Tibial nerve (tissue), 4 donors: Measurements from ENCODE around the gene MTHFD1L. TPM values are rescaled to one million over a fixed set of nuclear protein-coding genes. Genes with fewer than 3 reads are reported as not detected.

Source experiments
- DNase-seq, 2 donors: peaks; one replicate each; pipeline ENCODE4 v3.0.0-alpha.2; 2019; ENCODE audit warnings: low spot score in 2 of 2
- H3K27ac ChIP-seq, 4 donors: fragments of 200-600 bp; sonication (generic) in 3 of 4; one replicate each; pipeline ENCODE4 v1.5.1; 2017 to 2019; ENCODE audit warnings: mild to moderate bottlenecking in 1 of 4
- H3K27me3 ChIP-seq, 2 donors: fragments of 200-600 bp; sonication (generic) in 1 of 2; one replicate each; pipeline versions ENCODE4 v1.5.1 to v1.6.0; 2017 to 2019
- H3K36me3 ChIP-seq, 3 donors: fragments of 200-600 bp; sonication (generic); one replicate each; pipeline ENCODE4 v1.5.1; 2018 to 2019
- H3K4me1 ChIP-seq, 4 donors: fragments of 200-600 bp; sonication (generic) in 3 of 4; one replicate each; pipeline ENCODE4 v1.5.1; 2017 to 2019
- H3K4me3 ChIP-seq, 4 donors: fragments of 200-600 bp; sonication (generic) in 3 of 4; one replicate each; pipeline ENCODE4 v1.5.1; 2017 to 2019; ENCODE audit warnings: mild to moderate bottlenecking in 1 of 4, moderate library complexity in 1 of 4
- H3K9me3 ChIP-seq, 4 donors: fragments of 200-600 bp; sonication (generic) in 3 of 4; one replicate each; pipeline ENCODE4 v1.5.1; 2017 to 2019
- EP300 ChIP-seq, 2 donors: sonication (generic); formaldehyde crosslinking; IDR thresholded peaks; one replicate each; pipeline ENCODE4 v1.6.1; 2017; ENCODE audit warnings: antibody characterized with exemption in 2 of 2, mild to moderate bottlenecking in 1 of 2
- POLR2A ChIP-seq, 2 donors: fragments of 450-650 bp; IDR thresholded peaks; one replicate each; pipeline ENCODE4 v1.6.1; 2017; ENCODE audit warnings: antibody characterized with exemption in 2 of 2, mild to moderate bottlenecking in 2 of 2, moderate library complexity in 2 of 2
- WGBS, 2 donors: methylation state at CpG; one replicate each; pipeline ENCODE4 v1.1.5; 2018; 5-methylcytosine and 5-hydroxymethylcytosine counted together
- total RNA-seq, 4 donors: library from RNA; depleted of rRNA; stranded (reverse); fragments of >200 nt; gene quantifications; one replicate each; pipeline ENCODE4 v1.1.0, GENCODE V29; 2016
- TF ChIP-seq, protein P1 (sequence below), 5 experiments: fragments of 200-600 bp in 3 of 5; fragments of 450-650 bp in 2 of 5; sonication (generic) in 3 of 5; IDR thresholded peaks; one replicate each; pipeline ENCODE4 v1.5.1; 2016 to 2019; ENCODE audit warnings: antibody characterized with exemption in 5 of 5, mild to moderate bottlenecking in 3 of 5, moderate library complexity in 2 of 5

The MTHFD1L gene
- total RNA-seq, 4 donors from 2014 or later, result 8.4 to 35.1 (median 13.1) TPM

DNA sequence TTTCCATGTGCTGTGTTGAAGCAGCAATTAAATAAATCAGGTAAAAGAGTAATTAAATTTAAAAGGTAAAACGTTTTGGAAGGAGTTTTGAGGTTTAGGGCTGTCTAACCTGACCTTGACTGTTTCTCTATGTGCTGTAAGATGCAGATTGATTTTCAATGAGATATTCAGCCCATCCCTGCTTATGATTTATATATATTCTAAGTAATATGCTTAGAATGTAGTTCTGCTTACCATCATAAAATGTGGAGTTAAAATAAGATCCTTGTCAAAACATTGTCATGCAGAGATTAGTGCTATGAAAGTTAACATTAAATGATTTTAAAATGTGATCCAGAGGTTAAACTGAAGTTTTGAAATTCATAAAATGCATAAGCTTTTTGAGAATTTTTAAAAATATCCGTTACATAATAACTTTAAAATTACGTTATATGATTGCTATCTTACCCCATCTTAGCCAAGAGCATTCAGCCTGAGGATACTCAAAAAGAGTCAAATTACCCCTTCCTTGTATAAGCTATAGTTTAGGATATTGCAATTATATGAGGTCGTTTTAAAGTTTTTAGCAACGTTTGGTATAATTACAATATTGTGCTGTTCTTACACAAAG lies 122.5 kb downstream of the MTHFD1L start:
- Histone ChIP-seq H3K27me3 (no peaks in the 10 kb centered on the region), H3K9me3 (no peaks in the 10 kb centered on the region), H3K4me3 (no peak overlapping the region), H3K27ac (no peak overlapping the region), H3K4me1 (no peaks in the 10 kb centered on the region), H3K36me3 (no peaks in the 10 kb centered on the region)
- TF ChIP-seq EP300 (IDR thresholded peaks at IDR 0.05), result no peak
- no peak for TF ChIP-seq POLR2A (IDR thresholded peaks at IDR 0.05)
- TF ChIP-seq, protein P1, sequence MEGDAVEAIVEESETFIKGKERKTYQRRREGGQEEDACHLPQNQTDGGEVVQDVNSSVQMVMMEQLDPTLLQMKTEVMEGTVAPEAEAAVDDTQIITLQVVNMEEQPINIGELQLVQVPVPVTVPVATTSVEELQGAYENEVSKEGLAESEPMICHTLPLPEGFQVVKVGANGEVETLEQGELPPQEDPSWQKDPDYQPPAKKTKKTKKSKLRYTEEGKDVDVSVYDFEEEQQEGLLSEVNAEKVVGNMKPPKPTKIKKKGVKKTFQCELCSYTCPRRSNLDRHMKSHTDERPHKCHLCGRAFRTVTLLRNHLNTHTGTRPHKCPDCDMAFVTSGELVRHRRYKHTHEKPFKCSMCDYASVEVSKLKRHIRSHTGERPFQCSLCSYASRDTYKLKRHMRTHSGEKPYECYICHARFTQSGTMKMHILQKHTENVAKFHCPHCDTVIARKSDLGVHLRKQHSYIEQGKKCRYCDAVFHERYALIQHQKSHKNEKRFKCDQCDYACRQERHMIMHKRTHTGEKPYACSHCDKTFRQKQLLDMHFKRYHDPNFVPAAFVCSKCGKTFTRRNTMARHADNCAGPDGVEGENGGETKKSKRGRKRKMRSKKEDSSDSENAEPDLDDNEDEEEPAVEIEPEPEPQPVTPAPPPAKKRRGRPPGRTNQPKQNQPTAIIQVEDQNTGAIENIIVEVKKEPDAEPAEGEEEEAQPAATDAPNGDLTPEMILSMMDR (IDR thresholded peaks at IDR 0.05), result no peak
- WGBS, 2 donors, result 61 to 64% methylated on average over 5 of the region's 5 CpGs
- DNase-seq, result no peak

DNA sequence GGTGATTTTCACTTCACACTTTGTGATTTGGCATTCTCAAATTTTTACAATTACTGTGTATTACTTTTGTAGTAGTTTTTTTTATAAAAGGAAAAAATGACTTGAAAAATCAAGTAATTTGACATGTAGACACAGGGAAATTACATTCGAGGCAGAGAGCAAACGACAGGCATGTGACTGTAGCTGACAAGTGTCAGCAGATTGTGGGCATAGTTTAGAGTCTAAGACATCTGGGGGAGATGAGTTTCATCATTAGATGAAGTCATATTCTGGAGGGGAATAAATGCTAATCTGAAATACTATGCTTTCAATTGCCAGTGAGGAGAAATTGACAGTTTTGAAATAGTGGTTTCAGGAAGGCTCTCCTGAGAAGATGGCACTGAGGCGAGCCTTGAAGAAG lies 126.0 kb downstream of the MTHFD1L start:
- peaks cover 0 to 17% (median 0%) of the 10 kb centered on the region in 3 donors for H3K36me3 ChIP-seq
- WGBS, 2 donors, result 64 to 80% methylated on average over 3 of the region's 3 CpGs

DNA sequence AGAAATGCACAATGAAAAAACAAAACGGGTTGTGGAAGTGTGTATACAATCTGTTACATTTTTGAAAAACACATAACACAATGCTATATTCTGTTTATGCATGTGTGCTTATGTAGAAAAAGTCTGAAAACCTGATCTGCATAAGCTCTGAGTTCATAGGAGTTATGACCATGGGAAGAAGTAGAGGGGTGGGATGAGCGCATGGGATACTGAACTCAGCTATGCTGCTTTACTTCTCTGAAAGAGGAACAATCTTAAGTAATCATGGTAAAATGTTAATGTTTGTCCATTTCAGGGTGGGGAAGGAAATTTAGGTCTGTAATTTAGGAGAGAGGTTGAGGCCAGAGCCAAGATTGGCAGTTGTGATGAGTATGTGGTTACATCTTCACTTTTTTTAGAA lies 126.8 kb downstream of the MTHFD1L start:
- 89 to 96% methylated on average over 2 of the region's 2 CpGs for WGBS, 2 donors
- no peaks in the 10 kb centered on the region for H3K4me1 ChIP-seq
- no peak overlapping the region for H3K27ac ChIP-seq
- no peak overlapping the region for H3K4me3 ChIP-seq
- DNase-seq, result no peak
- H3K27me3 ChIP-seq, result no peaks in the 10 kb centered on the region
- no peaks in the 10 kb centered on the region for H3K9me3 ChIP-seq
- peaks cover 0 to 17% (median 0%) of the 10 kb centered on the region in 3 donors for H3K36me3 ChIP-seq
- TF ChIP-seq EP300 (IDR thresholded peaks at IDR 0.05), result no peak
- TF ChIP-seq POLR2A (IDR thresholded peaks at IDR 0.05), result no peak
- TF ChIP-seq, protein P1 (IDR thresholded peaks at IDR 0.05), result no peak

More for the DNA sequence above, 126.0 kb downstream of the MTHFD1L start:
- no peaks in the 10 kb centered on the region for H3K9me3 ChIP-seq
- no peak overlapping the region for H3K4me3 ChIP-seq
- TF ChIP-seq, protein P1 (IDR thresholded peaks at IDR 0.05), result no peak
- TF ChIP-seq POLR2A (IDR thresholded peaks at IDR 0.05) (no peak), EP300 (IDR thresholded peaks at IDR 0.05) (no peak)
- H3K4me1 ChIP-seq, result no peaks in the 10 kb centered on the region
- DNase-seq, result no peak
- no peak overlapping the region for H3K27ac ChIP-seq
- no peaks in the 10 kb centered on the region for H3K27me3 ChIP-seq

DNA sequence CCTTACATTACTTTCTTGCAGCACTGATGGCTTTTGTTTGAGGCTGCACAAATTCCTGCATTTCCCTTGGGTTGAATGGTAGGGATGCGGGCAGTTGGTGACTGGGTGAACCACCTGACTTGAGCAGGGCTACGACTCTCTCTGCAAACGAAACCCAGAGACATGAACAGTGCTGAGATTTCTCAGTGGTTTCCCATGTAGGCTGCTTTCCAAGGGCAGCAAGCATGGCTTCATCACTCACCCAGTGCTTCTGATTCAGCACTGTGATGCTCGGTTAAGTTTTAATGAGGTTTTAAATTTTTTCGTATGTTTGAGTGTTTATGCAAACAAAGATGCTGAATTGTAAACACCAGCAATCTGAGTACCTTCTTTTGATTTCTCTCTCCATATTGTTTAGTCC lies 127.2 kb downstream of the MTHFD1L start:
- H3K4me1 ChIP-seq, result no peaks in the 10 kb centered on the region
- 71 to 82% methylated on average over 5 of the region's 5 CpGs for WGBS, 2 donors
- H3K27ac ChIP-seq, result no peak overlapping the region

DNA sequence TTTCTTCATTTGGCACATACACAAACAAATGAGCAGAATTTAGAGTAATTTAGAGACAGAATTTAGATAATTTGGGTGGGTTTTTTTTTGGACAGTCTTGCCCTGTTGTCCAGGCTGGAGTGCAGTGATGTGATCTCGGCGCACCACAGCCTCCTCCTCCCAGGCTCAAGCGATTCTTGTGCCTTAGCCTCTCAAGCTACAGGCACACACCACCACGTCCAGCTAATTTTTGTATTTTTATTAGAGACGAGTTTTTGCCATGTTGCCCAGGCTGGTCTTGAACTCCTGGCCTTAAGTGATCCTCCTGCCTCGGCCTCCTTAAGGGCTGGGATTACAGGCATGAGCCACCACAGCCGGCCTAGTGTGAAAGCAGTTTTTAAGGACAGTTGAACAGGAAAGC lies 127.8 kb downstream of the MTHFD1L start:
- no peak for DNase-seq
- TF ChIP-seq POLR2A (IDR thresholded peaks at IDR 0.05), result no peak
- no peak for TF ChIP-seq EP300 (IDR thresholded peaks at IDR 0.05)
- TF ChIP-seq, protein P1 (IDR thresholded peaks at IDR 0.05), result no peak
- WGBS, 2 donors, result 93% methylated on average over 7 of the region's 7 CpGs
- Histone ChIP-seq H3K9me3 (no peaks in the 10 kb centered on the region), H3K4me1 (no peaks in the 10 kb centered on the region), H3K36me3 (peaks cover 0 to 17% (median 0%) of the 10 kb centered on the region in 3 donors), H3K27me3 (no peaks in the 10 kb centered on the region), H3K4me3 (no peak overlapping the region), H3K27ac (no peak overlapping the region)

More for the DNA sequence above, 127.2 kb downstream of the MTHFD1L start:
- Histone ChIP-seq H3K27me3 (no peaks in the 10 kb centered on the region), H3K36me3 (peaks cover 0 to 17% (median 0%) of the 10 kb centered on the region in 3 donors), H3K4me3 (no peak overlapping the region), H3K9me3 (no peaks in the 10 kb centered on the region)
- no peak for DNase-seq
- TF ChIP-seq EP300 (IDR thresholded peaks at IDR 0.05) (no peak), POLR2A (IDR thresholded peaks at IDR 0.05) (no peak)
- TF ChIP-seq, protein P1 (IDR thresholded peaks at IDR 0.05), result no peak
